ENCODE data around the gene SPIRE1.

SPIRE1 gene

DNA sequence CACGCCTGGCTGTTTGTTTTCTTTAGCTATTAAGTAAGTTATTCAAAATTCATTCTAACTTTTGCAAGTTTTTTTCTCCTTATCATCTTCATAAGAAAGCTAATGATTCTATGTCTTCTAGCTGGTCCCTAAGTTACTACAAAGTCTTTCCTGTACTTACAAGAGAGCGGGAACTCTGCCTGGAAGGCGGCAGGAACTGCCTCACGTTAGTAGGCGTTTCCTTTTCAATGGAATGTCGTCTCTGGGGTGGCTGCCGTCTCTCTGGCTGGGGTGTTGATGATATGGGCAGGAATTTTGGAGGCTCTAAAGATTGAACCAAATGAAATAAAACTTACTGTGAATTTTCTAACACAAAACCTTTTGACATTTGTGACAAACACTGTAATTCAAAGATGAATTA, 194.7 kb downstream of the SPIRE1 start:
- TF ChIP-seq, protein P1, sequence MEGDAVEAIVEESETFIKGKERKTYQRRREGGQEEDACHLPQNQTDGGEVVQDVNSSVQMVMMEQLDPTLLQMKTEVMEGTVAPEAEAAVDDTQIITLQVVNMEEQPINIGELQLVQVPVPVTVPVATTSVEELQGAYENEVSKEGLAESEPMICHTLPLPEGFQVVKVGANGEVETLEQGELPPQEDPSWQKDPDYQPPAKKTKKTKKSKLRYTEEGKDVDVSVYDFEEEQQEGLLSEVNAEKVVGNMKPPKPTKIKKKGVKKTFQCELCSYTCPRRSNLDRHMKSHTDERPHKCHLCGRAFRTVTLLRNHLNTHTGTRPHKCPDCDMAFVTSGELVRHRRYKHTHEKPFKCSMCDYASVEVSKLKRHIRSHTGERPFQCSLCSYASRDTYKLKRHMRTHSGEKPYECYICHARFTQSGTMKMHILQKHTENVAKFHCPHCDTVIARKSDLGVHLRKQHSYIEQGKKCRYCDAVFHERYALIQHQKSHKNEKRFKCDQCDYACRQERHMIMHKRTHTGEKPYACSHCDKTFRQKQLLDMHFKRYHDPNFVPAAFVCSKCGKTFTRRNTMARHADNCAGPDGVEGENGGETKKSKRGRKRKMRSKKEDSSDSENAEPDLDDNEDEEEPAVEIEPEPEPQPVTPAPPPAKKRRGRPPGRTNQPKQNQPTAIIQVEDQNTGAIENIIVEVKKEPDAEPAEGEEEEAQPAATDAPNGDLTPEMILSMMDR (IDR thresholded peaks at IDR 0.05), result no peak
- Histone ChIP-seq H3K4me3 (ENCODE audit: low read depth, low read length) (no peak overlapping the region), H2AFZ (no peak overlapping the region), H3K4me1 (no peaks in the 10 kb centered on the region), H3K36me3 (ENCODE audit: control insufficient read depth, insufficient read depth, low read length) (no peaks in the 10 kb centered on the region), H3K9me3 (ENCODE audit: control insufficient read depth, low read length) (no peaks in the 10 kb centered on the region), H3K9ac (no peak overlapping the region), H3K4me2 (ENCODE audit: low read length) (no peak overlapping the region), H3K27me3 (ENCODE audit: control insufficient read depth, insufficient read depth, low read length) (no peaks in the 10 kb centered on the region), H3K27ac (no peak overlapping the region), H3K79me2 (no peaks in the 10 kb centered on the region)

DNA sequence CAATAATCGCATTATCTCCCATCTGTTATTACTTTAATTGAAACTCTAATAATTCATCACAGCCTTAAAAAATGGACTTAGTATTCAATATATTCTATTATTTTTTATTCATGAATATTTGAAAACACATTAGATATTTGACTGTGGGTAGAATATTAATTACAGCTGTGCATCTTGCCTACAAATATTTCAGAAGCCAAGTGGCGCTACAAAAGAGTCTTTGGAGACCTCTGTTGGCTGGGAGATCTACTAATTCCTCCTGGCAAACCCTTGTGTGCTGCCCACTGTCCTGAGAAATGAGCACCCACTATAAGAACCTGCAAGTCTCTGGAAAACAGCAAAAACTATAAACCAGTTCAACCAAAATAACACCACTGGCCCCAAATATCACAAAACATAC, 195.7 kb downstream of the SPIRE1 start:
- Histone ChIP-seq H3K9ac (no peak overlapping the region), H3K27me3 (ENCODE audit: control insufficient read depth, insufficient read depth, low read length) (no peaks in the 10 kb centered on the region), H2AFZ (no peak overlapping the region), H3K4me1 (no peaks in the 10 kb centered on the region), H3K27ac (no peak overlapping the region), H3K36me3 (ENCODE audit: control insufficient read depth, insufficient read depth, low read length) (no peaks in the 10 kb centered on the region), H3K9me3 (ENCODE audit: control insufficient read depth, low read length) (no peaks in the 10 kb centered on the region), H3K4me3 (ENCODE audit: low read depth, low read length) (no peak overlapping the region), H3K79me2 (no peaks in the 10 kb centered on the region), H3K4me2 (ENCODE audit: low read length) (no peak overlapping the region)
- TF ChIP-seq, protein P1 (IDR thresholded peaks at IDR 0.05), result no peak

DNA sequence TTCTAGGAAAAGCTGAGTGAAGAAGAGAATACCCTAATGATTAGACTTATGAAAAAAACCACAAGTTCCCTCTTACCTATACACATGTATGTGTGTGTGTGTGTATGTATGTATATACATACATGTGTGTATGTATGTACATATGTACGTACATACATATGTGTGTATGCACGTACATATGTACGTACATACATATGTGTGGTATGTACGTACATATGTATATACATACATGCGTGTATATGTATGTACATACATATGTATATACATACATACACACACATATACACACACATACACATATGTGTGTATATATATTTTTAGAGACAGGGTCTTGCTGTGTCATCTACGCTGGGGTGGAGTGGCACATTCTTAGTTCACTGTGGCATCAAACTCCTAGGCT, 196.6 kb downstream of the SPIRE1 start:
- Histone ChIP-seq H3K27me3 (ENCODE audit: control insufficient read depth, insufficient read depth, low read length) (no peaks in the 10 kb centered on the region), H3K9ac (no peak overlapping the region), H3K9me3 (ENCODE audit: control insufficient read depth, low read length) (no peaks in the 10 kb centered on the region), H3K4me3 (ENCODE audit: low read depth, low read length) (no peak overlapping the region), H2AFZ (no peak overlapping the region), H3K27ac (no peak overlapping the region), H3K36me3 (ENCODE audit: control insufficient read depth, insufficient read depth, low read length) (no peaks in the 10 kb centered on the region), H3K4me2 (ENCODE audit: low read length) (no peak overlapping the region), H3K79me2 (no peaks in the 10 kb centered on the region), H3K4me1 (no peaks in the 10 kb centered on the region)
- TF ChIP-seq, protein P1 (IDR thresholded peaks at IDR 0.05), result no peak

DNA sequence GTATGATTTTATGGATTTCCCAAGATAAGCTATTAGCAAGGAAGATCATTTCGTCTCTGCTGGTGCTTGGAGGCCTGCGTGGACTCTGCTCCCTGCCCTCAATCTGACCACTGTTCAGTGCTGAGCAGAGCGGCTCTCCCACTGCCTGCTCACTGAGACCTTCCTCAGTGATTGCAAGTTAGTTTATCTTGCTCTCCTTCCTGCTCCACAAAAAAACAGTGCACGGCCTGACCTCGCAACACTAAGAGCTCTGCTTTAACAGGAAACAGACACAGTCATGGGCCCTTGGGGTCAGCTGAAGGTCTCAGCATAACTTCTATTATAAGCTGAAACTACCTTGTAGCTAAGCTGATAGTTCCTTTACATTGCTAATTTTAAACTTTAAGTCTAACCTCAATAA, 197.0 kb downstream of the SPIRE1 start:
- H2AFZ ChIP-seq, result no peak overlapping the region
- H3K36me3 ChIP-seq (ENCODE audit: control insufficient read depth, insufficient read depth, low read length), result no peaks in the 10 kb centered on the region
- TF ChIP-seq, protein P1 (IDR thresholded peaks at IDR 0.05), result no peak
- no peaks in the 10 kb centered on the region for H3K27me3 ChIP-seq (ENCODE audit: control insufficient read depth, insufficient read depth, low read length)
- H3K9me3 ChIP-seq (ENCODE audit: control insufficient read depth, low read length), result no peaks in the 10 kb centered on the region
- no peak overlapping the region for H3K9ac ChIP-seq
- H3K27ac ChIP-seq, result no peak overlapping the region
- H3K79me2 ChIP-seq, result no peaks in the 10 kb centered on the region
- H3K4me3 ChIP-seq (ENCODE audit: low read depth, low read length), result no peak overlapping the region
- H3K4me2 ChIP-seq (ENCODE audit: low read length), result no peak overlapping the region
- no peaks in the 10 kb centered on the region for H3K4me1 ChIP-seq

DNA sequence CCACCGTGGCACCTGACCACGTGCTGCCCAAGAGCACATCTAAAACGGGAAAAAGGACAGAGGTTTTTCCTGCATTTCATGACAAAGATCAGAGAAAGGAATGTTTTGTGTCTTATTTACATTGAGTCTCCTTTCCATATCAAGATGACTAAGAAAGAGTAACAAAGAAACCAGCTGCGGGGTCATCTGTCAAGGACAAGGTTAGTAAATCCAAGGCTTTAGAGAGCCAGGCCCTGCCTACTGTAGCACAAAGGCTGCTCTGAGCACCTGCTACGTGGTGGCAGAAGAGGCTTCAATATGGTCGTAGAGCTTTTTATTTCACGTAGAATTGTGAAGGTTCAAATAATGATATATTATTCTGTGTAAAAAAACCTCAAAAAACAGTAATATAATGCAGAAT, 199.1 kb downstream of the SPIRE1 start:
- Histone ChIP-seq H3K9me3 (ENCODE audit: control insufficient read depth, low read length) (no peaks in the 10 kb centered on the region), H3K27me3 (ENCODE audit: control insufficient read depth, insufficient read depth, low read length) (no peaks in the 10 kb centered on the region), H3K27ac (no peak overlapping the region), H3K4me2 (ENCODE audit: low read length) (no peak overlapping the region), H3K36me3 (ENCODE audit: control insufficient read depth, insufficient read depth, low read length) (no peaks in the 10 kb centered on the region), H3K79me2 (no peaks in the 10 kb centered on the region), H2AFZ (no peak overlapping the region), H3K9ac (no peak overlapping the region), H3K4me1 (no peaks in the 10 kb centered on the region), H3K4me3 (ENCODE audit: low read depth, low read length) (no peak overlapping the region)
- TF ChIP-seq, protein P1 (IDR thresholded peaks at IDR 0.05), result no peak
